ENCODE data around the gene IFITM10.

IFITM10 gene

DNA sequence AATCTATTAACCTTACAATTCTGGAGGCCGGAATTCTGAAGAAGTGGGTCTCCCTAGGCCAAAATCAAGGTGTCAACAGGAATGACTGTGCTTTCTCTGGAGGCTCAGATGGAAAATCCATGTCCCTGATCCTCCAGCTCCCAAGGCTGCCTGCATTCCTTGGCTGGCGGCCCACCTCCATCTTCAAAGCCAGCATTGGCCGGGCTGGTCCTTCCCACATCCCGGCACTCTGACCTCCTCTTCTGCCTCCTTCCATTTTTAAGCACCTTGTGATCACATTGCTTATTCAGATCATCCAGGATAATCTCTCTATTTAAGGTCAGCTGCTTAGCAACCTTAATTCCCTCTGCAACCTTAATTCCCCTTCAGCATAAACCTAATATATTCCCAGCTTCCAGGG, 36.1 kb upstream of the IFITM10 start:
- Histone ChIP-seq H3K9me2 (replicated peaks; ENCODE audit: insufficient read depth, low read length) (no peaks in the 10 kb centered on the region), H3K27me3 (ENCODE audit: low read length) (no peaks in the 10 kb centered on the region; the same call in 1 of the 2 replicates), H3K27ac (ENCODE audit: low read depth, low read length) (no peak overlapping the region), H3K36me3 (ENCODE audit: low read length) (no peaks in the 10 kb centered on the region), H2AFZ (ENCODE audit: low read depth, low read length, severe bottlenecking) (no peak overlapping the region), H3K79me2 (ENCODE audit: insufficient read depth, low read length) (no peaks in the 10 kb centered on the region), H3K4me2 (ENCODE audit: low read depth, low read length, poor library complexity, severe bottlenecking) (no peak overlapping the region), H3F3A (ENCODE audit: insufficient read depth) (no peaks in the 10 kb centered on the region), H3K9me3 (ENCODE audit: insufficient read depth, low read length) (no peaks in the 10 kb centered on the region), H4K20me1 (ENCODE audit: low read depth, low read length) (no peaks in the 10 kb centered on the region), H3K9ac (ENCODE audit: low read length) (no peak overlapping the region), H3K4me3 (ENCODE audit: insufficient read depth, low read length, poor library complexity, severe bottlenecking) (no peak overlapping the region)
- TF ChIP-seq, protein P1, sequence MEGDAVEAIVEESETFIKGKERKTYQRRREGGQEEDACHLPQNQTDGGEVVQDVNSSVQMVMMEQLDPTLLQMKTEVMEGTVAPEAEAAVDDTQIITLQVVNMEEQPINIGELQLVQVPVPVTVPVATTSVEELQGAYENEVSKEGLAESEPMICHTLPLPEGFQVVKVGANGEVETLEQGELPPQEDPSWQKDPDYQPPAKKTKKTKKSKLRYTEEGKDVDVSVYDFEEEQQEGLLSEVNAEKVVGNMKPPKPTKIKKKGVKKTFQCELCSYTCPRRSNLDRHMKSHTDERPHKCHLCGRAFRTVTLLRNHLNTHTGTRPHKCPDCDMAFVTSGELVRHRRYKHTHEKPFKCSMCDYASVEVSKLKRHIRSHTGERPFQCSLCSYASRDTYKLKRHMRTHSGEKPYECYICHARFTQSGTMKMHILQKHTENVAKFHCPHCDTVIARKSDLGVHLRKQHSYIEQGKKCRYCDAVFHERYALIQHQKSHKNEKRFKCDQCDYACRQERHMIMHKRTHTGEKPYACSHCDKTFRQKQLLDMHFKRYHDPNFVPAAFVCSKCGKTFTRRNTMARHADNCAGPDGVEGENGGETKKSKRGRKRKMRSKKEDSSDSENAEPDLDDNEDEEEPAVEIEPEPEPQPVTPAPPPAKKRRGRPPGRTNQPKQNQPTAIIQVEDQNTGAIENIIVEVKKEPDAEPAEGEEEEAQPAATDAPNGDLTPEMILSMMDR (IDR thresholded peaks at IDR 0.05; ENCODE audit: insufficient read depth, low read length, poor library complexity, severe bottlenecking) = no peak
- TF ChIP-seq EZH2phosphoT487 (conservative IDR thresholded peaks at IDR 0.05; ENCODE audit: low read length) = no peak

DNA sequence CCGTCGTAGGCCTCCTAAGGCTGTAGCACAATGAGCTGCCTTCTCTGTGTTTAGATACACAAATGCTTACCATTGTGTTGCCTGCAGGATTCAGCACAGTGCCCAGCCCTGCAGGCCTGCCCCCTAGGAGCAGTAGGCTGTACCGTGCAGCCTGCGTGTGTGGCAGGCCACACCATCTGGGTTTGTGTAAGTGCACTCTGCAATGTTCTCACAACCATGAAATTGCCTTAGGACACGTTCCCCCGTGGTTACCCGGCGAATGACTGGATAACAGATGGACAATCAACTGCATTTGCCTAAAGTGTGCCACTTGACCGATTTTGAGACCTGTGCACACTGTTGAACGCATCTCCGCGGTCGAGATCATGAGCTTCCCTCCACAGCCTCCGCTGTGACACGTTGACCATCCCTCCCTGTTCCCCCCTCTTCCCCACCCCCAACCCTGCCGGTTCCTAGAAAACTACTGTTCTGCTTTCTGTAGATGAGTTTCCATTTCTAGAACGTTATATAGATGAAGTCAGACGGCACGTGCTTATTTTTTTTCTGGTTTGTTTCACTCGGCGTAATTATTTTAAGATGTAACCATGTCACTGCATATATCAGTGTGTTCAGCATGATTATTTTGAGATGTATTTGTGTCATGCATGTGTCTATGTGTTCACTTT, 35.5 kb upstream of the IFITM10 start:
- Histone ChIP-seq H3K36me3 (ENCODE audit: low read length) (no peaks in the 10 kb centered on the region), H3K4me3 (ENCODE audit: insufficient read depth, low read length, poor library complexity, severe bottlenecking) (no peak overlapping the region), H3K79me2 (ENCODE audit: insufficient read depth, low read length) (no peaks in the 10 kb centered on the region), H4K20me1 (ENCODE audit: low read depth, low read length) (no peaks in the 10 kb centered on the region), H3K27ac (ENCODE audit: low read depth, low read length) (no peak overlapping the region), H3K4me2 (ENCODE audit: low read depth, low read length, poor library complexity, severe bottlenecking) (no peak overlapping the region), H3K27me3 (ENCODE audit: low read length) (no peaks in the 10 kb centered on the region; the same call in 1 of the 2 replicates), H3K9ac (ENCODE audit: low read length) (no peak overlapping the region), H3K9me3 (ENCODE audit: insufficient read depth, low read length) (no peaks in the 10 kb centered on the region), H2AFZ (ENCODE audit: low read depth, low read length, severe bottlenecking) (no peak overlapping the region), H3K9me2 (replicated peaks; ENCODE audit: insufficient read depth, low read length) (no peaks in the 10 kb centered on the region), H3F3A (ENCODE audit: insufficient read depth) (no peaks in the 10 kb centered on the region)
- no peak for TF ChIP-seq EZH2phosphoT487 (conservative IDR thresholded peaks at IDR 0.05; ENCODE audit: low read length)
- TF ChIP-seq, protein P1 (IDR thresholded peaks at IDR 0.05; ENCODE audit: insufficient read depth, low read length, poor library complexity, severe bottlenecking) = no peak

DNA sequence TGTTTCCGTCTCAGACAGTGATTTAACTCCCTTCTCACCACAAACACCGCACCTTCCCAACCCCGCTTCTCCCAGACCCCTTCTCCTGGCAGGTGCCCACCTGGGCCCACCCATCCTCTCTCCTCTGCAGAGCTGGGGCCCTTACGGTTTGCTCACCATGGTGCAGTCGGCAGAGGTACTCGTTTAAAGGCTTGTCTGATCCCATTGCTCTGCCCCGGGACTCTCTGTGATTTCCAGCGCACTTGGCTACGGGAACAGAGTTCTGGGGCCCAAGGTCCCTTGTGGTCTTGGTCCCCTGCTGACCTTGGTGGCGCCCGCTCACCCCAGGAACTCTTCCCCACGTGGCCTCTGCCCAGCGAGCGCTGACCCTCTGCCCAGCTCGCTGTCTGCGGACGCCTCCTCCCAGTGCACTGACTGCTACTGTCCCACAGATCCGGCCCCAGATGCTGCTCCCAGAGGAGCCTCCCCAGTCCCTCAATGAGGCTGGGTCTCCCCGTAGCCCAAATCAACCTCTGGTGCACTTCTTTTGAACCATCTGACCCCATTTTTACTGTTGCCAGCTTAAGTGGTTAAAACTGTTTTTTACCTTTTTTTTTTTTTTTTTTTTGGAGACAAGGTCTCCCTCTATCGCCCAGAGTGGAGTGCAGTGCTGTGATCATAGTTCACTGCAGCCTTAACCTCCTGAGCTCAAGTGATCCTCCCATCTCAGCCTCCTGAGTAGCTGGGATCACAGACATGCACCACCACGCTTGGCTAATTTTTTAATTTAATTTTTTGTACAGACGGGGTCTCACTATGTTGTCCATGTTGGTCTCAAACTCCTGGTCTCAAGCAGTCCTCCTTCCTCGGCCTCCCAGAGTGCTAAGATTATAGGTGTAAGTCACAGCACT, 34.6 kb upstream of the IFITM10 start:
- Histone ChIP-seq H3K27me3 (ENCODE audit: low read length) (no peaks in the 10 kb centered on the region; the same call in 1 of the 2 replicates), H3K9me2 (replicated peaks; ENCODE audit: insufficient read depth, low read length) (no peaks in the 10 kb centered on the region), H3F3A (ENCODE audit: insufficient read depth) (no peaks in the 10 kb centered on the region), H3K9me3 (ENCODE audit: insufficient read depth, low read length) (no peaks in the 10 kb centered on the region), H3K27ac (ENCODE audit: low read depth, low read length) (no peak overlapping the region), H2AFZ (ENCODE audit: low read depth, low read length, severe bottlenecking) (no peak overlapping the region), H3K36me3 (ENCODE audit: low read length) (no peaks in the 10 kb centered on the region), H3K4me2 (ENCODE audit: low read depth, low read length, poor library complexity, severe bottlenecking) (no peak overlapping the region), H3K4me3 (ENCODE audit: insufficient read depth, low read length, poor library complexity, severe bottlenecking) (no peak overlapping the region), H3K79me2 (ENCODE audit: insufficient read depth, low read length) (no peaks in the 10 kb centered on the region), H4K20me1 (ENCODE audit: low read depth, low read length) (no peaks in the 10 kb centered on the region), H3K9ac (ENCODE audit: low read length) (no peak overlapping the region)
- TF ChIP-seq, protein P1 (IDR thresholded peaks at IDR 0.05; ENCODE audit: insufficient read depth, low read length, poor library complexity, severe bottlenecking) = no peak
- no peak for TF ChIP-seq EZH2phosphoT487 (conservative IDR thresholded peaks at IDR 0.05; ENCODE audit: low read length)
